GM12878 (cell line): ENCODE results near the gene ABCA9. TPM values are rescaled to one million over a fixed set of nuclear protein-coding genes. Genes with fewer than 3 reads are reported as not detected.

Source experiments
- ATAC-seq: fragments of 200-7000 bp; cut with Tn5 transposase; 3 replicates; pipeline ENCODE4 v1.9.1; 2020; ENCODE audit warnings: mild to moderate bottlenecking, moderate library complexity
- BruUV-seq: library from RNA; stranded (reverse); fragments of 400-500 nt; replicated peaks from 2 replicates; lab custom pipeline; 2021; lab: Mats Ljungman, UMichigan
- CTCF ChIA-PET: fragments of 300-600 bp; sonication (Branson Sonifier 250); formaldehyde crosslinking; extraction: SDS; loops from one replicate; lab custom pipeline; 2021; ENCODE audit warnings: inconsistent platforms; lab: Yijun Ruan, JAX
- POLR2A ChIA-PET: fragments of 350-600 bp; formaldehyde crosslinking; extraction: SDS; loops from one replicate; lab custom pipeline; 2021; ENCODE audit warnings: inconsistent platforms; lab: Charles Lee
- RAD21 ChIA-PET: fragments of 300-600 bp; sonication (Branson Sonifier 250); formaldehyde crosslinking; loops from one replicate; lab custom pipeline; 2023; ENCODE audit warnings: antibody characterized with exemption; ENCODE audit not compliant: unreplicated experiment; lab: Charles Lee
- SMC1A ChIA-PET: fragments of 300-600 bp; sonication (Branson Sonifier 250); formaldehyde crosslinking; loops from one replicate; lab custom pipeline; 2023; ENCODE audit not compliant: unreplicated experiment, uncharacterized antibody; lab: Charles Lee
- DNase-seq: peaks from one replicate; pipeline ENCODE4 v3.0.0-alpha.2; 2011; ENCODE audit warnings: low read depth, low spot score
- FAIRE-seq: peaks from 3 replicates; lab custom pipeline; 2011; peaks lifted over from hg19 to GRCh38; lab: Jason Lieb, UNC
- H2AFZ ChIP-seq: 2 replicates; pipeline ENCODE4 v1.6.0; 2011; ENCODE audit warnings: low read depth, low read length, control low read depth; ENCODE audit not compliant: control insufficient read depth
- H3K27ac ChIP-seq: 2 replicates; pipeline ENCODE4 v1.5.1; 2011; ENCODE audit warnings: control low read depth; ENCODE audit not compliant: control insufficient read depth, insufficient read depth
- H3K27me3 ChIP-seq, 2 experiments: replicated peaks in 1 of 2; 2 replicates each; pipeline versions ENCODE4 v1.6.0 to v1.6.1; 2011; ENCODE audit warnings: low read length in 1 of 2; ENCODE audit not compliant: control insufficient read depth in 2 of 2, insufficient read depth in 2 of 2
- H3K36me3 ChIP-seq, 2 experiments: 2 replicates each; pipeline ENCODE4 v1.5.1; 2011; ENCODE audit warnings: low read length in 1 of 2; ENCODE audit not compliant: control insufficient read depth in 2 of 2, insufficient read depth in 2 of 2
- H3K4me1 ChIP-seq: 2 replicates; pipeline ENCODE4 v1.6.1; 2011; ENCODE audit warnings: mild to moderate bottlenecking, low read length, moderate library complexity, mixed read lengths; ENCODE audit not compliant: control insufficient read depth, insufficient read depth
- H3K4me2 ChIP-seq: 2 replicates; pipeline ENCODE4 v1.6.0; 2011; ENCODE audit warnings: control low read depth; ENCODE audit not compliant: control insufficient read depth, insufficient read depth
- H3K4me3 ChIP-seq: fragments of 200-600 bp; sonication (generic); 2 replicates; pipeline ENCODE4 v1.5.1; 2016
- H3K79me2 ChIP-seq: 2 replicates; pipeline ENCODE4 v1.6.0; 2011; ENCODE audit warnings: low read length; ENCODE audit not compliant: control insufficient read depth, insufficient read depth
- H3K9ac ChIP-seq: 2 replicates; pipeline ENCODE4 v1.8.0; 2011; ENCODE audit warnings: low read length, control low read depth, mixed read lengths; ENCODE audit not compliant: control insufficient read depth, insufficient read depth
- H3K9me3 ChIP-seq: replicated peaks from 3 replicates; pipeline ENCODE4 v1.5.1; 2011; ENCODE audit warnings: mild to moderate bottlenecking, low read length; ENCODE audit not compliant: control insufficient read depth, insufficient read depth
- H4K20me1 ChIP-seq: 2 replicates; pipeline ENCODE4 v1.6.0; 2011; ENCODE audit not compliant: control insufficient read depth, insufficient read depth
- BCL11A ChIP-seq: IDR thresholded peaks from 2 replicates; pipeline ENCODE4 v1.6.1; 2011; ENCODE audit warnings: low read depth, low read length
- BRCA1 ChIP-seq: IDR thresholded peaks from 2 replicates; pipeline ENCODE4 v1.6.1; 2011; ENCODE audit warnings: low read depth, low read length, improper control_type of control experiment
- E2F4 ChIP-seq: IDR thresholded peaks from 2 replicates; pipeline ENCODE4 v1.6.1; 2012; ENCODE audit warnings: low read depth, low read length, improper control_type of control experiment
- EGR1 ChIP-seq, 2 experiments: IDR thresholded peaks; 1 replicate in 1 of 2; 2 replicates in 1 of 2; pipeline ENCODE4 v1.6.1; 2011 to 2012; ENCODE audit warnings: low read depth in 2 of 2, low read length in 2 of 2, borderline replicate concordance in 1 of 2, mild to moderate bottlenecking in 1 of 2, moderate library complexity in 1 of 2
- EZH2 ChIP-seq: IDR thresholded peaks from 2 replicates; pipeline ENCODE4 v1.6.1; 2012; ENCODE audit warnings: low read depth, mild to moderate bottlenecking, control low read depth, inconsistent platforms, low read length, borderline replicate concordance; ENCODE audit not compliant: control insufficient read depth
- HDAC2 ChIP-seq: fragments of 200-600 bp; sonication (generic); IDR thresholded peaks from 2 replicates; pipeline ENCODE4 v1.6.1; 2017
- MEF2B ChIP-seq: fragments of 450-650 bp; IDR thresholded peaks from 2 replicates; pipeline ENCODE4 v1.6.1; 2018; ENCODE audit warnings: mild to moderate bottlenecking, moderate library complexity; ENCODE audit not compliant: partially characterized antibody, poor library complexity, severe bottlenecking
- MYB ChIP-seq: fragments of 150-350 bp; IDR thresholded peaks from 2 replicates; pipeline ENCODE4 v1.6.1; 2014; ENCODE audit warnings: mild to moderate bottlenecking, low read depth, low read length, borderline replicate concordance
- NBN ChIP-seq: fragments of 450-650 bp; IDR thresholded peaks from 2 replicates; pipeline ENCODE4 v1.6.1; 2016
- NFIC ChIP-seq: IDR thresholded peaks from 2 replicates; pipeline ENCODE4 v1.6.1; 2012; ENCODE audit warnings: low read depth, mild to moderate bottlenecking, inconsistent platforms, low read length, moderate library complexity
- NR2F1 ChIP-seq: fragments of 450-650 bp; conservative IDR thresholded peaks from 2 replicates; pipeline ENCODE4 v1.6.1; 2017; ENCODE audit warnings: mild to moderate bottlenecking
- ZNF622 ChIP-seq: fragments of 450-650 bp; IDR thresholded peaks from 2 replicates; pipeline ENCODE4 v1.6.1; 2017; ENCODE audit warnings: mild to moderate bottlenecking, inconsistent platforms
- ZZZ3 ChIP-seq: IDR thresholded peaks from 2 replicates; pipeline ENCODE4 v1.6.1; 2011; ENCODE audit warnings: low read depth; ENCODE audit not compliant: control insufficient read depth, insufficient read length
- WGBS: methylation state at CpG from one replicate; pipeline ENCODE4 v1.1.6; 2016; ENCODE audit warnings: low lambda C conversion rate; ENCODE audit not compliant: insufficient replicate concordance, insufficient coverage; ENCODE audit errors: missing lambda C conversion rate; 5-methylcytosine and 5-hydroxymethylcytosine counted together
- in situ Hi-C: fragments of 300-500 bp; cut with MboI; formaldehyde crosslinking; loops from 9 replicates; pipeline ENCODE4 v1.14.3; 2018; ENCODE audit warnings: mixed read lengths
- intact Hi-C: fragments of 100-400 bp; cut with micrococcal nuclease; formaldehyde crosslinking; loops from one replicate; pipeline ENCODE4 v1.14.2; 2022; ENCODE audit not compliant: unreplicated experiment
- polyA plus RNA-seq, 11 experiments: library from polyadenylated mRNA; depleted of rRNA in 4 of 11; unstranded in 6 of 11; stranded (reverse) in 5 of 11; fragments of >200 nt; fragmentation: Nextera tagmentation in 4 of 11; fragmentation: Illumina TruSeq in 1 of 11; extraction: Ambion mirVana in 4 of 11; extraction: Trizol in 1 of 11; gene quantifications; 1 replicate in 1 of 11; 2 replicates in 10 of 11; pipeline versions ENCODE4 v1.2.1 to v1.2.3, GENCODE V29; 2011 to 2016; ENCODE audit warnings: inconsistent platforms in 2 of 11, missing spikeins in 2 of 11, low read depth in 1 of 11
- total RNA-seq, 4 experiments: library from RNA; depleted of rRNA in 3 of 4; stranded (reverse); fragments of >200 nt in 3 of 4; fragmentation: Illumina TruSeq in 1 of 4; extraction: Trizol in 1 of 4; gene quantifications; 2 replicates each; pipeline versions ENCODE4 v1.2.1 to v1.2.3, GENCODE V29; 2013 to 2021
- TF ChIP-seq, protein P1 (sequence below): IDR thresholded peaks from 2 replicates; pipeline ENCODE4 v1.6.1; 2012; ENCODE audit warnings: improper control_type of control experiment, low read depth, low read length; ENCODE audit not compliant: insufficient replicate concordance
- TF ChIP-seq, protein P2 (sequence below): fragments of 450-650 bp; IDR thresholded peaks from 2 replicates; pipeline ENCODE4 v1.6.1; 2014; ENCODE audit warnings: mild to moderate bottlenecking

ABCA9 gene
- total and polyA plus RNA-seq, 10 of the 15 experiments (the other 5 are each of a cell fraction or from before 2014, with no cell fraction given): under 0.01 to 2.9 (median 0.31) TPM

GRCh38 chr17:69030169-69030568, 30.6 kb downstream of the ABCA9 start (continued):
- TF ChIP-seq, protein P1, sequence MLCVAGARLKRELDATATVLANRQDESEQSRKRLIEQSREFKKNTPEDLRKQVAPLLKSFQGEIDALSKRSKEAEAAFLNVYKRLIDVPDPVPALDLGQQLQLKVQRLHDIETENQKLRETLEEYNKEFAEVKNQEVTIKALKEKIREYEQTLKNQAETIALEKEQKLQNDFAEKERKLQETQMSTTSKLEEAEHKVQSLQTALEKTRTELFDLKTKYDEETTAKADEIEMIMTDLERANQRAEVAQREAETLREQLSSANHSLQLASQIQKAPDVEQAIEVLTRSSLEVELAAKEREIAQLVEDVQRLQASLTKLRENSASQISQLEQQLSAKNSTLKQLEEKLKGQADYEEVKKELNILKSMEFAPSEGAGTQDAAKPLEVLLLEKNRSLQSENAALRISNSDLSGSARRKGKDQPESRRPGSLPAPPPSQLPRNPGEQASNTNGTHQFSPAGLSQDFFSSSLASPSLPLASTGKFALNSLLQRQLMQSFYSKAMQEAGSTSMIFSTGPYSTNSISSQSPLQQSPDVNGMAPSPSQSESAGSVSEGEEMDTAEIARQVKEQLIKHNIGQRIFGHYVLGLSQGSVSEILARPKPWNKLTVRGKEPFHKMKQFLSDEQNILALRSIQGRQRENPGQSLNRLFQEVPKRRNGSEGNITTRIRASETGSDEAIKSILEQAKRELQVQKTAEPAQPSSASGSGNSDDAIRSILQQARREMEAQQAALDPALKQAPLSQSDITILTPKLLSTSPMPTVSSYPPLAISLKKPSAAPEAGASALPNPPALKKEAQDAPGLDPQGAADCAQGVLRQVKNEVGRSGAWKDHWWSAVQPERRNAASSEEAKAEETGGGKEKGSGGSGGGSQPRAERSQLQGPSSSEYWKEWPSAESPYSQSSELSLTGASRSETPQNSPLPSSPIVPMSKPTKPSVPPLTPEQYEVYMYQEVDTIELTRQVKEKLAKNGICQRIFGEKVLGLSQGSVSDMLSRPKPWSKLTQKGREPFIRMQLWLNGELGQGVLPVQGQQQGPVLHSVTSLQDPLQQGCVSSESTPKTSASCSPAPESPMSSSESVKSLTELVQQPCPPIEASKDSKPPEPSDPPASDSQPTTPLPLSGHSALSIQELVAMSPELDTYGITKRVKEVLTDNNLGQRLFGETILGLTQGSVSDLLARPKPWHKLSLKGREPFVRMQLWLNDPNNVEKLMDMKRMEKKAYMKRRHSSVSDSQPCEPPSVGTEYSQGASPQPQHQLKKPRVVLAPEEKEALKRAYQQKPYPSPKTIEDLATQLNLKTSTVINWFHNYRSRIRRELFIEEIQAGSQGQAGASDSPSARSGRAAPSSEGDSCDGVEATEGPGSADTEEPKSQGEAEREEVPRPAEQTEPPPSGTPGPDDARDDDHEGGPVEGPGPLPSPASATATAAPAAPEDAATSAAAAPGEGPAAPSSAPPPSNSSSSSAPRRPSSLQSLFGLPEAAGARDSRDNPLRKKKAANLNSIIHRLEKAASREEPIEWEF: no peak
- TF ChIP-seq BRCA1: no peak
- TF ChIP-seq, protein P2, sequence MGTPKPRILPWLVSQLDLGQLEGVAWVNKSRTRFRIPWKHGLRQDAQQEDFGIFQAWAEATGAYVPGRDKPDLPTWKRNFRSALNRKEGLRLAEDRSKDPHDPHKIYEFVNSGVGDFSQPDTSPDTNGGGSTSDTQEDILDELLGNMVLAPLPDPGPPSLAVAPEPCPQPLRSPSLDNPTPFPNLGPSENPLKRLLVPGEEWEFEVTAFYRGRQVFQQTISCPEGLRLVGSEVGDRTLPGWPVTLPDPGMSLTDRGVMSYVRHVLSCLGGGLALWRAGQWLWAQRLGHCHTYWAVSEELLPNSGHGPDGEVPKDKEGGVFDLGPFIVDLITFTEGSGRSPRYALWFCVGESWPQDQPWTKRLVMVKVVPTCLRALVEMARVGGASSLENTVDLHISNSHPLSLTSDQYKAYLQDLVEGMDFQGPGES: no peak

DNA sequence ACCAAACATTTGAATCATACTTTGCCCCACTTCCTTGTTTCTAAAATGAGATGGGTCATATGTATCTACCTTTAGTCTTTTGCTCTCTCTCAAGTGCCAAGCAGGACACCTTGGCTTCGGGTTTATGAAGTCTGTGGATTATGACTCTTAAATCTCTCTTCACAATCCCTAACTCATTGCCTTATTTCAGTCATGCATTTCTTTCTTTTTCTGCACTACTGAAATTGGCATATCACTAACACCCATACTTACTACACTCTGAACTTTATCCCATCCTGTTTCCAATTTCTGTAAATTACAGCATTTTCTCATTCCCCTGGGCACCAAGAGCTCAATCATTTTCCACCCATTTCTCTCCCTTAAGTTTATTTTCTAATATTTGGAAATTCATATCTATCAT, 42.0 kb downstream of the ABCA9 start:
- Histone ChIP-seq H3K27ac (no peak overlapping the region), H2AFZ (no peak overlapping the region), H4K20me1 (no peaks in the 10 kb centered on the region), H3K4me3 (no peak overlapping the region), H3K79me2 (no peaks in the 10 kb centered on the region), H3K27me3 (no peaks in the 10 kb centered on the region), H3K36me3 (no peaks in the 10 kb centered on the region)
- in situ Hi-C loops: no loop called here
- ChIA-PET SMC1A (interaction anchor here (0.8 to 1.9 kb wide), 3 partner anchors 7 to 84 kb away, joined by 3 to 5 read pairs (median 3); no protein-coding TSS in a partner anchor), RAD21 (interaction anchor here (0.8 kb wide), 1 partner anchor 243 kb away, joined by 3 read pairs; no protein-coding TSS in a partner anchor), CTCF (interaction anchor here (0.5 to 1.3 kb wide), 2 partner anchors 19 to 99 kb away, joined by 3 read pairs; no protein-coding TSS in a partner anchor), POLR2A (no interaction called here)
- no peak for DNase-seq
- BruUV-seq: no TSS peak
- ATAC-seq: no peak
- TF ChIP-seq NBN (no peak), ZNF622 (no peak), HDAC2 (no peak), E2F4 (no peak), NFIC (no peak), EZH2 (no peak), MEF2B (no peak), MYB (no peak), NR2F1 (no peak), ZZZ3 (no peak), BCL11A (no peak), EGR1 (IDR thresholded peaks at IDR 0.05; ENCODE audit: borderline replicate concordance in 1 of 2, low read depth in 2 of 2, low read length in 2 of 2) (no peak)
- TF ChIP-seq, all 136 proteins: peak for 0
- FAIRE-seq: no peak
- WGBS: 0% methylated on average over 1 of the region's 1 CpG
- H3K9ac ChIP-seq: no peak overlapping the region
- intact Hi-C loops: no loop called here
- no peak overlapping the region for H3K4me2 ChIP-seq
- H3K9me3 ChIP-seq: no peaks in the 10 kb centered on the region
- H3K4me1 ChIP-seq: no peaks in the 10 kb centered on the region
